K562 (cell line): ENCODE measurements around the gene TYW3. TPM values are rescaled to one million over a fixed set of nuclear protein-coding genes. Genes with fewer than 3 reads are reported as not detected.

Experiments used
- ATAC-seq: fragments of 200-7000 bp; cut with Tn5 transposase; 3 replicates; pipeline ENCODE4 v1.9.1; 2020; ENCODE audit warnings: moderate library complexity
- BruUV-seq: library from RNA; stranded (reverse); fragments of 400-500 nt; replicated peaks from 2 replicates; lab custom pipeline; 2021; lab: Mats Ljungman, UMichigan
- CTCF ChIA-PET: fragments of 300-600 bp; formaldehyde crosslinking; extraction: SDS; loops from one replicate; lab custom pipeline; 2021; ENCODE audit warnings: low intra/inter-chr PET ratio; lab: Yijun Ruan, JAX
- POLR2A ChIA-PET: fragments of 300-600, 350-650 bp; sonication (Branson Sonifier 250); formaldehyde crosslinking; extraction: SDS; loops from one replicate; lab custom pipeline; 2021; ENCODE audit warnings: antibody characterized with exemption, inconsistent platforms; lab: Yijun Ruan, JAX
- DNase-seq, 4 experiments: peaks; one replicate each; pipeline versions ENCODE4 v3.0.0 to v3.0.0-alpha.2; 2011 to 2018; ENCODE audit warnings: low spot score in 3 of 4, mixed read lengths in 3 of 4; ENCODE audit errors: extremely low read depth in 1 of 4
- FAIRE-seq: peaks from 2 replicates; lab custom pipeline; 2011; peaks lifted over from hg19 to GRCh38; lab: Jason Lieb, UNC
- H2AFZ ChIP-seq: 2 replicates; pipeline ENCODE4 v1.6.0; 2011; ENCODE audit warnings: low read depth, low read length, control low read depth, inconsistent platforms
- H3K27ac ChIP-seq: fragments of 200-600 bp; 3 replicates; pipeline ENCODE4 v1.8.0; 2011; ENCODE audit warnings: low read depth, mild to moderate bottlenecking, control low read depth, inconsistent platforms, low read length, moderate library complexity, mixed read lengths; ENCODE audit errors: extremely low read depth
- H3K27me3 ChIP-seq, 2 experiments: fragments of 300-600 bp in 1 of 2; 2 replicates in 1 of 2; 3 replicates in 1 of 2; pipeline versions ENCODE4 v1.6.0 to v1.8.0; 2011; ENCODE audit warnings: inconsistent platforms in 2 of 2, low read length in 2 of 2, mild to moderate bottlenecking in 1 of 2, mixed read lengths in 1 of 2, moderate library complexity in 1 of 2; ENCODE audit not compliant: control insufficient read depth in 2 of 2, insufficient read depth in 2 of 2
- H3K36me3 ChIP-seq: fragments of 300-600 bp; 3 replicates; pipeline ENCODE4 v1.8.0; 2011; ENCODE audit warnings: mild to moderate bottlenecking, low read length, inconsistent platforms; ENCODE audit not compliant: control insufficient read depth, insufficient read depth
- H3K4me1 ChIP-seq, 2 experiments: fragments of 200-600 bp in 1 of 2; replicated peaks in 1 of 2; 2 replicates in 1 of 2; 3 replicates in 1 of 2; pipeline versions ENCODE4 v1.5.1 to v1.8.0; 2011; ENCODE audit warnings: inconsistent platforms in 2 of 2, low read length in 2 of 2, mild to moderate bottlenecking in 1 of 2, mixed read lengths in 1 of 2, moderate library complexity in 1 of 2; ENCODE audit not compliant: control insufficient read depth in 2 of 2, insufficient read depth in 2 of 2
- H3K4me2 ChIP-seq: 2 replicates; pipeline ENCODE4 v1.6.1; 2011; ENCODE audit warnings: low read length, control low read depth, inconsistent platforms, mixed read lengths; ENCODE audit not compliant: insufficient read depth
- H3K4me3 ChIP-seq: fragments of 200-600 bp; sonication (generic), shearing (Covaris generic); 2 replicates; pipeline ENCODE4 v1.5.1; 2016; ENCODE audit warnings: control low read depth, inconsistent platforms
- H3K79me2 ChIP-seq: fragments of 200-600 bp; 3 replicates; pipeline ENCODE4 v1.8.0; 2011; ENCODE audit warnings: low read length, inconsistent platforms; ENCODE audit not compliant: control insufficient read depth, insufficient read depth
- H3K9ac ChIP-seq, 2 experiments: 2 replicates each; pipeline versions ENCODE4 v1.6.0 to v1.6.1; 2011; ENCODE audit warnings: low read depth in 2 of 2, low read length in 2 of 2, control low read depth in 1 of 2, inconsistent platforms in 1 of 2, mild to moderate bottlenecking in 1 of 2, mixed read lengths in 1 of 2; ENCODE audit not compliant: insufficient read depth in 1 of 2
- H3K9me1 ChIP-seq: one replicate; pipeline ENCODE4 v1.6.0; 2011; ENCODE audit warnings: inconsistent platforms, mild to moderate bottlenecking, low read length, moderate library complexity; ENCODE audit not compliant: control insufficient read depth, insufficient read depth
- H3K9me3 ChIP-seq: replicated peaks from 2 replicates; pipeline ENCODE4 v1.5.1; 2011; ENCODE audit warnings: low read depth, low read length, inconsistent platforms; ENCODE audit not compliant: control insufficient read depth, insufficient read depth
- H4K20me1 ChIP-seq: replicated peaks from 2 replicates; pipeline ENCODE4 v1.6.1; 2011; ENCODE audit warnings: low read length, inconsistent platforms, mixed read lengths; ENCODE audit not compliant: control insufficient read depth, insufficient read depth
- CEBPG ChIP-seq, 3 experiments: fragments of 200-800 bp in 1 of 3; sonication (Bioruptor generic) in 1 of 3; sonication (generic) in 1 of 3; formaldehyde crosslinking in 1 of 3; IDR thresholded peaks in 2 of 3; conservative IDR thresholded peaks in 1 of 3; 2 replicates each; pipeline versions ENCODE4 v1.6.1 to v1.8.0; 2016 to 2022; ENCODE audit warnings: missing compliant biosample characterization in 2 of 3, missing genetic modification characterization in 2 of 3, mild to moderate bottlenecking in 1 of 3, missing genetic modification reagents in 1 of 3
- CTBP1 ChIP-seq: fragments of 450-650 bp; IDR thresholded peaks from 2 replicates; pipeline ENCODE4 v1.6.1; 2016; ENCODE audit warnings: borderline replicate concordance
- MAFF ChIP-seq: IDR thresholded peaks from 2 replicates; pipeline ENCODE4 v1.6.1; 2012; ENCODE audit warnings: low read length, improper control_type of control experiment
- MCM5 ChIP-seq: fragments of 450-650 bp; IDR thresholded peaks from 2 replicates; pipeline ENCODE4 v1.6.1; 2016; ENCODE audit warnings: low read depth
- ZNF436 ChIP-seq: fragments of 250-450, 450-650 bp; sonication (Bioruptor Pico); formaldehyde crosslinking; IDR thresholded peaks from 2 replicates; pipeline ENCODE4 v1.7.0; 2020; ENCODE audit warnings: mild to moderate bottlenecking
- WGBS: fragments of 100-300 bp; shearing (Covaris generic); methylation state at CpG from one replicate; pipeline ENCODE4 v1.1.6; 2016; ENCODE audit warnings: low coverage, mixed read lengths; ENCODE audit not compliant: insufficient coverage; ENCODE audit errors: missing lambda C conversion rate; 5-methylcytosine and 5-hydroxymethylcytosine counted together
- in situ Hi-C: fragments of 300-500 bp; cut with MboI; formaldehyde crosslinking; loops from 4 replicates; pipeline ENCODE4 v1.15.0; 2018; ENCODE audit warnings: inconsistent platforms, mixed read lengths
- intact Hi-C: fragments of 100-400 bp; cut with micrococcal nuclease; formaldehyde crosslinking; loops from 2 replicates; pipeline ENCODE4 v1.14.2; 2022
- polyA plus RNA-seq, 8 experiments: library from polyadenylated mRNA; depleted of rRNA in 4 of 8; stranded (reverse) in 5 of 8; unstranded in 3 of 8; fragments of >200 nt; fragmentation: Nextera tagmentation in 2 of 8; fragmentation: Illumina TruSeq in 1 of 8; extraction: Ambion mirVana in 2 of 8; extraction: Trizol in 1 of 8; gene quantifications; 2 replicates each; pipeline versions ENCODE4 v1.2.1 to v1.2.3, GENCODE V29; 2011 to 2014; ENCODE audit warnings: inconsistent platforms in 1 of 8, missing spikeins in 1 of 8
- total RNA-seq, 7 experiments: library from RNA; depleted of rRNA in 6 of 7; stranded (reverse); fragments of >200 nt in 6 of 7; fragmentation: Illumina TruSeq in 2 of 7; extraction: Trizol in 2 of 7; gene quantifications; 2 replicates each; pipeline versions ENCODE4 v1.2.1 to v1.2.3, GENCODE V29; 2011 to 2021; ENCODE audit warnings: low replicate concordance in 1 of 7
- TF ChIP-seq, protein P1 (sequence below): fragments of 250-450 bp; sonication (Bioruptor Pico); IDR thresholded peaks from 2 replicates; pipeline ENCODE4 v1.5.0; 2020; ENCODE audit warnings: mild to moderate bottlenecking
- TF ChIP-seq, protein P2 (sequence below): fragments of 450-650 bp; IDR thresholded peaks from 2 replicates; pipeline ENCODE4 v1.6.1; 2016
- TF ChIP-seq, protein P3 (sequence below): fragments of 250-450 bp; sonication (Bioruptor Pico); IDR thresholded peaks from 2 replicates; pipeline ENCODE4 v1.8.0; 2021; ENCODE audit warnings: moderate library complexity, mild to moderate bottlenecking, inconsistent platforms

TYW3 gene
- total and polyA plus RNA-seq, 9 of the 15 experiments (the other 6 are each of a cell fraction or from before 2014, with no cell fraction given), result 22.0 to 54.0 (median 41.1) TPM

DNA sequence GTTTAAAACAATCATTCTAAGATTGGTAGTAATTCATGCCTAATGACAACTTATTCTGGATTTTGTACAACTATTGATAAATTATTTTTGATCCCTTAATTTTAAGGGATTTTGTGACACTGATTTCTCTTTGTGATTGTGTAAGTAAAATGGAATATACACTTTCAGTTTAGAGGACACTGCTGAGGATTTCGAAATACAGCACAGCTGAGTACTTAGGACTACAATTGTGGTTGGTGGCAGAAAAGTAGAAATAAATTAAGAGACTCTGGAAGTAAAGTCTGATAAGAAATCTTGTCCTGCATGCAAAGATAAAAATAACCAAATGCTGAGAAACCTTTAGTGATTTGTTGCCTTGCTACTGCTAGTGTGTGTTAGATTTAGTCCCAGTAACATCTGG, 40.0 kb downstream of the TYW3 start:
- Histone ChIP-seq H4K20me1 (no peaks in the 10 kb centered on the region), H3K79me2 (no peaks in the 10 kb centered on the region), H3K4me2 (no peak overlapping the region), H3K4me1 (no peaks in the 10 kb centered on the region; a peak in 1 of 5 replicates), H3K9me1 (no peaks in the 10 kb centered on the region), H3K9me3 (no peaks in the 10 kb centered on the region), H3K27ac (no peak overlapping the region), H3K36me3 (no peaks in the 10 kb centered on the region), H3K27me3 (no peaks in the 10 kb centered on the region), H3K4me3 (no peak overlapping the region), H2AFZ (no peak overlapping the region), H3K9ac (no peak overlapping the region)
- BruUV-seq, result no TSS peak
- 0% methylated on average over 1 of the region's 1 CpG for WGBS
- FAIRE-seq (no peak), DNase-seq (no peak), ATAC-seq (no peak)
- ChIA-PET POLR2A (no interaction called here), CTCF (interaction anchor here (1.0 to 4.4 kb wide), 2 partner anchors 431 to 859 kb away, joined by 3 to 53 read pairs; no protein-coding TSS in a partner anchor)
- no peak for TF ChIP-seq CEBPG (CRISPR knock-in tag; IDR thresholded peaks at IDR 0.05)
- peak in 1 of 2 experiments; percentile 44; a peak in 1 of 4 replicates for TF ChIP-seq CEBPG (tag; conservative IDR thresholded peaks at IDR 0.05 in 1 of 2, IDR thresholded peaks at IDR 0.05 in 1 of 2)
- TF ChIP-seq CTBP1, result no peak
- intact Hi-C loops (loop anchor here (1.0 to 5.0 kb wide), 2 partner anchors 359 to 430 kb away; partner anchors contain the start of gene LHX8), in situ Hi-C loops (no loop called here)

DNA sequence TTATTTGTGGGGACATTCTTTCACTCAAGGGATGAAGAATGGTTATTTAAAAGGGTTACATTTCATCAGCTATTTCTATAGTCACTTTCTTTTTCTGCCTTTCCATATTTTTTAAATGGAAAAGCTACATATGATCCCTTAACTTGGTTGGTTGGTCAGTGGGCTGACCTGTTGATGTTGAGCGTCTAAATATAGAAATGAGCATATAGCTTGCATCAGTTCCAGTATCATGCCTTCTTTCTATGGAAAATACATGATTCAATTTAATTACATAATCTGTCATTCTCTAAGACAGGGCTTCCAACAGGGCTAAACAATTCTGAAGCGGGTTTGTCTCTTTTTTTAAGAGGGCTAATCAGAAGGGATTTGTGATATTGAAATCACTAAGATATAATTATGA, 40.6 kb downstream of the TYW3 start:
- H3K27me3 ChIP-seq, result no peaks in the 10 kb centered on the region
- no peaks in the 10 kb centered on the region for H3K79me2 ChIP-seq
- intact Hi-C loops, result loop anchor here (5.0 kb wide), 1 partner anchor 359 kb away; the partner anchor contains the start of gene LHX8
- ChIA-PET CTCF (interaction anchor here (4.4 kb wide), 1 partner anchor 430 kb away, joined by 53 read pairs; no protein-coding TSS in a partner anchor), POLR2A (interaction anchor here (0.7 kb wide), 1 partner anchor 318 kb away, joined by 3 read pairs; no protein-coding TSS in a partner anchor)
- no peaks in the 10 kb centered on the region for H3K9me3 ChIP-seq
- no peak overlapping the region for H3K9ac ChIP-seq
- H3K9me1 ChIP-seq, result no peaks in the 10 kb centered on the region
- no peak overlapping the region for H3K4me2 ChIP-seq
- H3K36me3 ChIP-seq, result no peaks in the 10 kb centered on the region
- no peaks in the 10 kb centered on the region; a peak in 1 of 5 replicates for H3K4me1 ChIP-seq
- no peak overlapping the region for H3K27ac ChIP-seq
- no peak overlapping the region for H3K4me3 ChIP-seq
- H4K20me1 ChIP-seq, result no peaks in the 10 kb centered on the region
- 0% methylated on average over 1 of the region's 2 CpGs for WGBS
- FAIRE-seq (no peak), DNase-seq (no peak), ATAC-seq (no peak)
- TF ChIP-seq, protein P1, sequence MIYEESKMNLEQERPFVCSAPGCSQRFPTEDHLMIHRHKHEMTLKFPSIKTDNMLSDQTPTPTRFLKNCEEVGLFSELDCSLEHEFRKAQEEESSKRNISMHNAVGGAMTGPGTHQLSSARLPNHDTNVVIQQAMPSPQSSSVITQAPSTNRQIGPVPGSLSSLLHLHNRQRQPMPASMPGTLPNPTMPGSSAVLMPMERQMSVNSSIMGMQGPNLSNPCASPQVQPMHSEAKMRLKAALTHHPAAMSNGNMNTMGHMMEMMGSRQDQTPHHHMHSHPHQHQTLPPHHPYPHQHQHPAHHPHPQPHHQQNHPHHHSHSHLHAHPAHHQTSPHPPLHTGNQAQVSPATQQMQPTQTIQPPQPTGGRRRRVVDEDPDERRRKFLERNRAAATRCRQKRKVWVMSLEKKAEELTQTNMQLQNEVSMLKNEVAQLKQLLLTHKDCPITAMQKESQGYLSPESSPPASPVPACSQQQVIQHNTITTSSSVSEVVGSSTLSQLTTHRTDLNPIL (CRISPR knock-in tag), result no peak
- TF ChIP-seq MAFF (no peak), MCM5 (no peak), ZNF436 (no peak)
- TF ChIP-seq, protein P2, sequence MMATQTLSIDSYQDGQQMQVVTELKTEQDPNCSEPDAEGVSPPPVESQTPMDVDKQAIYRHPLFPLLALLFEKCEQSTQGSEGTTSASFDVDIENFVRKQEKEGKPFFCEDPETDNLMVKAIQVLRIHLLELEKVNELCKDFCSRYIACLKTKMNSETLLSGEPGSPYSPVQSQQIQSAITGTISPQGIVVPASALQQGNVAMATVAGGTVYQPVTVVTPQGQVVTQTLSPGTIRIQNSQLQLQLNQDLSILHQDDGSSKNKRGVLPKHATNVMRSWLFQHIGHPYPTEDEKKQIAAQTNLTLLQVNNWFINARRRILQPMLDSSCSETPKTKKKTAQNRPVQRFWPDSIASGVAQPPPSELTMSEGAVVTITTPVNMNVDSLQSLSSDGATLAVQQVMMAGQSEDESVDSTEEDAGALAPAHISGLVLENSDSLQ, result no peak
- TF ChIP-seq, protein P3, sequence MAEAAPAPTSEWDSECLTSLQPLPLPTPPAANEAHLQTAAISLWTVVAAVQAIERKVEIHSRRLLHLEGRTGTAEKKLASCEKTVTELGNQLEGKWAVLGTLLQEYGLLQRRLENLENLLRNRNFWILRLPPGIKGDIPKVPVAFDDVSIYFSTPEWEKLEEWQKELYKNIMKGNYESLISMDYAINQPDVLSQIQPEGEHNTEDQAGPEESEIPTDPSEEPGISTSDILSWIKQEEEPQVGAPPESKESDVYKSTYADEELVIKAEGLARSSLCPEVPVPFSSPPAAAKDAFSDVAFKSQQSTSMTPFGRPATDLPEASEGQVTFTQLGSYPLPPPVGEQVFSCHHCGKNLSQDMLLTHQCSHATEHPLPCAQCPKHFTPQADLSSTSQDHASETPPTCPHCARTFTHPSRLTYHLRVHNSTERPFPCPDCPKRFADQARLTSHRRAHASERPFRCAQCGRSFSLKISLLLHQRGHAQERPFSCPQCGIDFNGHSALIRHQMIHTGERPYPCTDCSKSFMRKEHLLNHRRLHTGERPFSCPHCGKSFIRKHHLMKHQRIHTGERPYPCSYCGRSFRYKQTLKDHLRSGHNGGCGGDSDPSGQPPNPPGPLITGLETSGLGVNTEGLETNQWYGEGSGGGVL, result no peak
- in situ Hi-C loops, result no loop called here
- no TSS peak for BruUV-seq
- no peak overlapping the region for H2AFZ ChIP-seq
